H9 (cell line): ENCODE data around the gene GNPTAB. TPM values are rescaled to one million over a fixed set of nuclear protein-coding genes. Genes with fewer than 3 reads are reported as not detected.

ENCODE experiments used
- DNase-seq: peaks from one replicate; pipeline ENCODE4 v3.0.0-alpha.2; 2017
- H2AFZ ChIP-seq: one replicate; pipeline ENCODE4 v1.6.1; 2013; ENCODE audit warnings: mild to moderate bottlenecking, low read length, control low read depth, moderate library complexity
- H2AK5ac ChIP-seq: 2 replicates; pipeline ENCODE4 v1.6.1; 2013; ENCODE audit warnings: low read length, control low read depth, mixed read lengths; ENCODE audit not compliant: insufficient read length
- H2BK120ac ChIP-seq: one replicate; pipeline ENCODE4 v1.6.1; 2013; ENCODE audit warnings: low read depth, mild to moderate bottlenecking, low read length, control low read depth, inconsistent platforms; ENCODE audit not compliant: poor library complexity, severe bottlenecking
- H2BK12ac ChIP-seq: 2 replicates; pipeline ENCODE4 v1.6.1; 2013; ENCODE audit warnings: low read length, control low read depth, mixed read lengths, low read depth; ENCODE audit not compliant: insufficient read length
- H2BK15ac ChIP-seq: 2 replicates; pipeline ENCODE4 v1.6.1; 2013; ENCODE audit warnings: low read depth, low read length, control low read depth
- H2BK20ac ChIP-seq: one replicate; pipeline ENCODE4 v1.6.1; 2013; ENCODE audit warnings: low read depth, mild to moderate bottlenecking, low read length, control low read depth, inconsistent platforms; ENCODE audit not compliant: poor library complexity, severe bottlenecking
- H2BK5ac ChIP-seq: 2 replicates; pipeline ENCODE4 v1.6.1; 2013; ENCODE audit warnings: low read length, control low read depth, mixed read lengths; ENCODE audit not compliant: insufficient read length
- H3K14ac ChIP-seq: 2 replicates; pipeline ENCODE4 v1.6.1; 2013; ENCODE audit warnings: low read length, control low read depth; ENCODE audit not compliant: insufficient read depth
- H3K18ac ChIP-seq: 2 replicates; pipeline ENCODE4 v1.6.1; 2013; ENCODE audit warnings: low read depth, mild to moderate bottlenecking, mixed read lengths, low read length, control low read depth; ENCODE audit not compliant: insufficient read length
- H3K23ac ChIP-seq: 2 replicates; pipeline ENCODE4 v1.6.1; 2013; ENCODE audit warnings: low read length, control low read depth, mixed read lengths, low read depth; ENCODE audit not compliant: insufficient read length
- H3K23me2 ChIP-seq: 2 replicates; pipeline ENCODE4 v1.6.1; 2013; ENCODE audit warnings: low read depth, mild to moderate bottlenecking, mixed read lengths, low read length, control low read depth; ENCODE audit not compliant: insufficient read length, poor library complexity, severe bottlenecking
- H3K27ac ChIP-seq: 2 replicates; pipeline ENCODE4 v1.5.1; 2013; ENCODE audit warnings: low read length, control low read depth, mixed read lengths, low read depth; ENCODE audit not compliant: insufficient read length
- H3K27me3 ChIP-seq: 2 replicates; pipeline ENCODE4 v1.6.1; 2013; ENCODE audit warnings: low read length, control low read depth, inconsistent platforms; ENCODE audit not compliant: insufficient read depth
- H3K4ac ChIP-seq: 2 replicates; pipeline ENCODE4 v1.6.1; 2013; ENCODE audit warnings: low read depth, mild to moderate bottlenecking, control low read depth, inconsistent platforms, low read length, moderate library complexity
- H3K4me1 ChIP-seq: 2 replicates; pipeline ENCODE4 v1.6.1; 2013; ENCODE audit warnings: low read length, control low read depth, inconsistent platforms; ENCODE audit not compliant: insufficient read depth
- H3K4me2 ChIP-seq: 2 replicates; pipeline ENCODE4 v1.6.1; 2013; ENCODE audit warnings: low read length, control low read depth, mixed read lengths; ENCODE audit not compliant: insufficient read length, insufficient read depth
- H3K56ac ChIP-seq: 2 replicates; pipeline ENCODE4 v1.6.1; 2013; ENCODE audit warnings: low read depth, mild to moderate bottlenecking, mixed read lengths, low read length, control low read depth; ENCODE audit not compliant: insufficient read length
- H3K79me1 ChIP-seq: 2 replicates; pipeline ENCODE4 v1.6.1; 2013; ENCODE audit warnings: low read depth, mild to moderate bottlenecking, moderate library complexity, low read length, control low read depth, inconsistent platforms; ENCODE audit not compliant: insufficient read depth, poor library complexity, severe bottlenecking
- H3K79me2 ChIP-seq: 2 replicates; pipeline ENCODE4 v1.6.1; 2013; ENCODE audit warnings: low read length, control low read depth, inconsistent platforms; ENCODE audit not compliant: insufficient read depth
- H3K9ac ChIP-seq: 2 replicates; pipeline ENCODE4 v1.6.1; 2013; ENCODE audit warnings: low read length, control low read depth, mixed read lengths; ENCODE audit not compliant: insufficient read length; ENCODE audit errors: extremely low read depth
- H3K9me3 ChIP-seq: one replicate; pipeline ENCODE4 v1.6.1; 2013; ENCODE audit warnings: low read depth, low read length, inconsistent platforms; ENCODE audit not compliant: control insufficient read depth
- H3T11ph ChIP-seq: one replicate; pipeline ENCODE4 v1.6.1; 2013; ENCODE audit warnings: mild to moderate bottlenecking, low read length, control low read depth, inconsistent platforms
- H4K20me1 ChIP-seq: one replicate; pipeline ENCODE4 v1.6.1; 2013; ENCODE audit not compliant: control insufficient read depth, insufficient read length, insufficient read depth
- H4K5ac ChIP-seq: 2 replicates; pipeline ENCODE4 v1.6.1; 2013; ENCODE audit warnings: low read depth, mild to moderate bottlenecking, mixed read lengths, low read length, control low read depth; ENCODE audit not compliant: insufficient read length
- H4K8ac ChIP-seq: replicated peaks from 2 replicates; pipeline ENCODE4 v1.6.1; 2013; ENCODE audit warnings: low read length, control low read depth, mixed read lengths, low read depth; ENCODE audit not compliant: insufficient read length
- H4K91ac ChIP-seq: 2 replicates; pipeline ENCODE4 v1.6.1; 2013; ENCODE audit warnings: low read depth, mild to moderate bottlenecking, moderate library complexity, mixed read lengths, low read length, control low read depth; ENCODE audit not compliant: insufficient read length
- H3K27ac Mint-ChIP-seq, 3 experiments: 2 replicates in 2 of 3; 3 replicates in 1 of 3; pipeline ENCODE4 v1.8.0; 2020 to 2021; ENCODE audit warnings: mixed read lengths in 3 of 3, mild to moderate bottlenecking in 1 of 3, moderate library complexity in 1 of 3
- H3K27me3 Mint-ChIP-seq: 2 replicates; pipeline ENCODE4 v1.8.0; 2021; ENCODE audit warnings: low read depth, mild to moderate bottlenecking, moderate library complexity, mixed read lengths
- H3K36me3 Mint-ChIP-seq, 3 experiments: 2 replicates in 2 of 3; 3 replicates in 1 of 3; pipeline ENCODE4 v1.8.0; 2020 to 2021; ENCODE audit warnings: low read depth in 3 of 3, mixed read lengths in 3 of 3; ENCODE audit not compliant: insufficient read depth in 1 of 3
- H3K4me1 Mint-ChIP-seq, 2 experiments: 2 replicates each; pipeline ENCODE4 v1.8.0; 2020; ENCODE audit warnings: mixed read lengths in 2 of 2
- H3K4me3 Mint-ChIP-seq, 2 experiments: 2 replicates in 1 of 2; 3 replicates in 1 of 2; pipeline ENCODE4 v1.8.0; 2020 to 2021; ENCODE audit warnings: mild to moderate bottlenecking in 2 of 2, mixed read lengths in 2 of 2, moderate library complexity in 1 of 2
- H3K9me3 Mint-ChIP-seq, 2 experiments: 2 replicates in 1 of 2; 3 replicates in 1 of 2; pipeline ENCODE4 v1.8.0; 2020; ENCODE audit warnings: mild to moderate bottlenecking in 2 of 2, mixed read lengths in 2 of 2, moderate library complexity in 1 of 2
- CTCF ChIP-seq: fragments of 200-600 bp; sonication (generic); conservative IDR thresholded peaks from 3 replicates; pipeline ENCODE4 v1.8.0; 2021; ENCODE audit warnings: antibody characterized with exemption, mild to moderate bottlenecking
- WGBS: extraction: QIAGEN DNeasy Blood & Tissue Kit; methylation state at CpG from one replicate; pipeline ENCODE4 v1.1.7; 2013; ENCODE audit warnings: missing lambda C conversion rate, low lambda C conversion rate, mixed read lengths; ENCODE audit not compliant: insufficient read length; ENCODE audit errors: extremely low coverage; 5-methylcytosine and 5-hydroxymethylcytosine counted together
- total RNA-seq: library from RNA; stranded (reverse); gene quantifications from 2 replicates; pipeline ENCODE4 v1.2.1, GENCODE V29; 2021

The GNPTAB gene
- total RNA-seq, 1 experiment from 2014 or later = 44.3 TPM

DNA sequence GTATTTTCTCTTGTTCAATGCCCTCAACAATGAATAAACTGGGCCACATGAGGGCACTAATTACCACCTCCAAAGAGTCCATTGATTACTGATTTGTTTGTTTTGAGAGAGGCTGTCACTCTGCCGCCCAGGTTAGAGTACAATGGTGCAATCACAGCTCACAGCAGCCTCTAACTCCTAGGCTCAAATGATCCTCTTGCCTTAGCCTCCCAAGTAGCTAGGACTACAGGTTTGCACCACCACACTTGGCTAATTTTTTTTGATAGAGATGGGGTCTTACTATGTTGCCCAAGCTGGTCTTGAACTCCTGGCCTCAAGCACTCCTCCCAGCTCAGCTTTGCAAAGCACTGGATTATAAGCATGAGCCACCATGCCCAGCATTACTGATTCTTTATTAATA, 63.2 kb downstream of the GNPTAB start:
- Histone ChIP-seq H4K8ac (no peak overlapping the region), H2BK15ac (no peak overlapping the region), H3K23ac (no peak overlapping the region), H3K79me2 (no peaks in the 10 kb centered on the region), H4K5ac (no peak overlapping the region), H3K18ac (no peak overlapping the region), H3K4ac (no peak overlapping the region), H2BK20ac (no peak overlapping the region), H3K14ac (no peak overlapping the region), H3K9ac (no peak overlapping the region), H2BK12ac (no peak overlapping the region), H2AK5ac (no peak overlapping the region), H2AFZ (no peak overlapping the region), H3K9me3 (no peaks in the 10 kb centered on the region), H3K4me1 (no peaks in the 10 kb centered on the region), H2BK5ac (no peak overlapping the region), H3K27ac (no peak overlapping the region), H4K20me1 (no peaks in the 10 kb centered on the region), H3K27me3 (no peaks in the 10 kb centered on the region), H3K56ac (no peak overlapping the region), H3T11ph (no peak overlapping the region), H3K23me2 (no peaks in the 10 kb centered on the region), H4K91ac (no peak overlapping the region), H2BK120ac (no peak overlapping the region), H3K79me1 (no peaks in the 10 kb centered on the region), H3K4me2 (no peak overlapping the region)
- Mint-ChIP-seq H3K9me3 (no peaks in the 10 kb centered on the region), H3K4me1 (no peaks in the 10 kb centered on the region), H3K27me3 (no peaks in the 10 kb centered on the region), H3K4me3 (no peak overlapping the region), H3K36me3 (peaks cover 9 to 57% (median 57%) of the 10 kb centered on the region in 3 experiments; a peak in 6 of 7 replicates), H3K27ac (no peak overlapping the region)
- no peak for TF ChIP-seq CTCF
- no peak for DNase-seq
- WGBS = no CpG with 5 or more reads among the region's 1 CpG
